HG03064 (cell line): ENCODE data around the gene CADM1.

Source experiments
- ATAC-seq: cut with Tn5 transposase; IDR thresholded peaks from one replicate; pipeline ENCODE4 v1.9.1; 2021; ENCODE audit warnings: low read depth; ENCODE audit not compliant: unreplicated experiment

Gene CADM1

DNA sequence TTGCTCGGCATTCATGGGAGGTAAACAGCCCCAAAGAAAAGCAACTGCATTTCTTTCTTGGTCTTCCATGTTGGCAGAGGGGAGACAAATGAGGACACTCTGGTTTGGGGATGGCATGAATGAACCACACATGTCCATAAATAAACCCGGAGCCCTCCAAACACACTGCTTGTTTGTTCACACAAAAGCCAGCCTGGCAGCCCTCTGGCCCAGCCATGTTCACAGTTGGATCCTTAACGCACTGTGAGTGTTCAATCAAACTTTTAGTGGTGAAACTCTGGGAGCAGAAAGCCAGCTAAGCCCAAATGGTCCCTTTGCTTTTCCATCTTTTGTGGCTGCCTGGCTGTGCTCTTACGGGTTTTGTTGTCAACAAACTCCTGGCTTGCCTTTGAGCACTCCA lies 336.8 kb downstream of the CADM1 start:
- no peak for ATAC-seq

DNA sequence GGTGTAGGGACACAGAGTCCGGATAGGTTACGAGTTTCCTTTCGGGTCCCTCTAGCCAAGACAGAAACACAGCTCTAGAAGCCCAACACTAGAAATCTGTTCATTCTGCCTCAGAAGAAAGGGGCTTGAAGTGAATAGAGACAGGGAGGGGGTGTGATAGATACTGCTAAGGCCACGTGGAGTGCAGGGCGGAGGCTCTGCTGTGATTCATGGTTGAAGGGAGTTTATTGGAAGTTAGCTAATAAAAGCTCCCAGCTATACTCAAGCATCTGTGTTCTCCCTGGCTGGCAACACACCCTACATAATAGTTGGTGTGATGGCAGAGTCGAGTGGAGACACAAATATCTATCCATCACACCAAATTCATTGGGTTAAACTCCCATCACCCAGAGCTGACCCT lies 337.4 kb downstream of the CADM1 start:
- no peak for ATAC-seq

DNA sequence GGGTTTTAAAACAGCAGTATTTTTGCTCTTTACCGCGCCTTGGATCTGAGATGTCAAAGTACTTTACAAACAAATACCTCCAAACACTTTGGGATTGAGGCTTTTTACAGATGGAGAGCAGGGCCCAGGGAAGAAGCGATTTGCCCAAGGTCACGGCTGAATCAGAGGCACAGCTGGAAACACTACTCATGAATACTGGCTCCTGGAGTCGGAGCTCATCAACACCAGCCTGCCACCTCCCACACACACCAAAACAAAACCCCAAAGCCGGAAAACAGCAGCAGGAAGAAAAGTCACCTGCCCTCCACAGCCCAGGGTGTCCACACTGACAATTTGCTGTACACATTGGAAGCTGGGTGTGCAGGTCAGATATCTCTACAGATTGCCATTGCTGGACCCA lies 339.4 kb downstream of the CADM1 start:
- no peak for ATAC-seq

DNA sequence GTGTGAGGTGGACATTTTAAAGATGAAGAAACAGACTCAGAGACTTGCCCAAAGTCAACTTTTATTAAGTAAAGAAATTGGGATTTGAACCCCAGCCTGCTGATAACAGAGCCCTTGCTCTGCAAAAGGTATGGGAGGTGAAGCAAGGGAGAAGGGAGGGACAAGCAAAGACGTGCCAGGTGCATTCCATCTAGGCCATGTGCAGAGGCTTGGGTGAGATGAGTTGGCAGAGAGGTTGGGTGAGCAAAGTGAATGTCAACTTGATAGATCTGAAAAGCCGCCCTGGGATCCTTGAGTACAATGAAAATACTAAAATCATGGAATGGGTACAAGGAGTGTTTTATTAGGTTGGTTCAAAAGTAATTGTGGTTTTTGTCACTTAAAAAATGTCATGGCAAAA lies 341.3 kb downstream of the CADM1 start:
- no peak for ATAC-seq

DNA sequence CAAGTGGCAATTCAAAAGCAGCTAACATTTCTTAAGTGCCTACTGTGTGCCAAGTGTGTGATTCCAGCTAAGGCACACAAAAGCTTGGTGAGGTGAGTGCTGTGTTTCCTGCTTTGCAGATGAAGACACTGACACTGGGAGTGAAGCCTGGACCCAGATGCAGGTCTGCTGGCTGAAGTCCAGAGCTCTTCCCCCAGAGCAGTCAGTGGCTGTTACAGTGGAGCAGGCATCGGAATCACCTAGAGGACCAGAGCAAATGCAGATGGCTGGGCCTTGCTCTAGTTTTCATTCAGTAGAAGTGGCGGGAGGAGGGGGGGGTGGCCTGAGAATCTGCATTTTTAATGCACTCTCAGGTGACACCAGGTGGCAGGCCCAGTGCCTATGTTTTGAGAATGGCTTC lies 342.3 kb downstream of the CADM1 start:
- ATAC-seq: no peak

DNA sequence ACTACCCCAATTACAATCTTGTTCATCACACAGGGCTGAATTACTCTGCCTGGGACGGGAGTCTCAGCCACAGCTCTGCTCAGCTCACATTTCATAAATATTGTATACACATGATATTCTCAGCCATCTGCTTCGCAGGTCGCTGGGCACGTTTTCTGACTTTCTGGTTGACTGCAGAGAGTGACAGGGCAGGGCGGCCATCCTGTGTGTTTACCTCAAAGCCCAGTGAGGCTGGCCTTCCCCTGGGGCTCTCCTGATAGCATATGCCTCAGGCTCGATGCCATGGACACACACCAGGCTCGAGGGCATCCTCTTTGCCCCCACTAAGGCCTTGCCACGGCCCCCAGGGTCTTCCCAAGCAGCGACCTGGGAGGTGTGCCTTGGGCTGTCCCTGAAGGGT lies 345.0 kb downstream of the CADM1 start:
- no peak for ATAC-seq

DNA sequence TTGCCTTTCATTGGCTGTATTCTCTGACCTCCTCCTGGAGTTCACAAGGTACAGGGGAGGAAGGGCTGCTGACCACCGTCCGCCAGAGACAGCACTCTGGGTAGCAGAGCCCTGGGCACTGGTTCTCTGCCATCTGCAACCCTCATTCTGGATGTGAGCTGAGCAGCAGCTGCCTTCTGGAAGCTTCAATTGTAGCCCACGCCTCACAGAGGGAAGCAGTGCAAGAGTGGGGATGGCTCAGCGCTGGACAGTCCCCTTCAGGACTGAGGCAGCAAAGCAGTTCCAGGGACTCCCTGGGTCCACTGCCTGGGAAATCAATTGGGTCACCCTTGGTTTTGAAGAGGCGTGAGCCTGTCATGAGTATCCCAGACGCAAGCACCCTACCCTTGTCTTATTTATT lies 346.2 kb downstream of the CADM1 start:
- ATAC-seq: no peak

DNA sequence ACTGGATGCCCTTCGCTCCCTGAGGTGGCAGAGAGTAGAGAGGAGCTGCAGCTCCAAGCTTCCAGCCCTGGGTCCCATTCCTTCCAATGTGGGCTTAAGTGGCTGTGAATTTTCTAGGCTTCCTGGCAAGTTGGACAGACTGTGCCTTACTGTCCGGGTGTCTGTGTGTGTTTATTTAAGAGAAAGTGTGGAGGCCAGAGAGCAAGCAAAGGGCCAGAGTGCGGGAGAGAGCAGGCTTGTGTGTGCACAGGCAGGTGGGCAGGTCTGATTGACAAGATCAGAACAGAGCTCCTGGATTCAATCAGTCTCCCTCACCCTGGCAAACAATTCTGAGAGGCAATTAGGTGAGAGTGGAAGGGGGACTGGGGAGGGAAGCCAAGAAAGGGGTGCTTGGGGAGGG lies 347.0 kb downstream of the CADM1 start:
- ATAC-seq: no peak

DNA sequence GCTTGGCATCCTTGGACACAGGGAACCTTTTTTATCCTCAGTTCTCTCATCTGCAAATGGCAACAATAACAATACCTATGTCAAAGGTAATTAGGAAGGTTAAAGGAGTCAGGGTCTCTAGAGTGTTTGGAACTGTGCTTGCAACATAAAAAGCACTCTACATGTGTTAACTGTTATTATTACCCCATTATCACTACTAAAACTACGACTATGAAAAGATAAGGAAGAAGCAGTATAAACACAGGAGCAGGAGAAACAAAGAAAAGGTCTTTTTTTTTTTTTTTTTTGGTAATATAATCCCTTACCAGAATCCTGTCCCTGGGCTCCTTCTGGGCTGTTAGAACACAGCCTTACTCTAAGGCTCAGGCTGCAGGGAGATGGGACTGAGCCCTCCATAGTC lies 348.2 kb downstream of the CADM1 start:
- ATAC-seq: no peak

DNA sequence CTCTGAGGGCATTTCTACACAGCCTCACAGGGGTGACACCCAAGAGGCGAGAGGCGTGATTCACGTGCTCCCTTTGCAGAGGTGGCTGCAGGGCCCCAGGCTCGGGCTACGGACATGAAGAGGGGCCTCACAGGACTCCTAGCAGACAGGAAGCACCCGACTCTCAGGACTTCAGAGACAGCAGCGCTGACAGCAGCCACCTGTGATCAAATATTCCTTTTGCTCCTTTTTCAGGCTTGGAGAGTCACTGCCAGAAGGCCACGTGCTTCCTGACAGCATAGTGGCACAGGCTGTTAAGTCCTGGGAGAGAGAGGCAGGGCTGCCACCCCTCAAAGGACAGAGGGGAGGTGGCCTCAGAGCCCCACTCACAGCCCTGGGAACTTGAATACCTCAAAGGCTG lies 348.9 kb downstream of the CADM1 start:
- ATAC-seq: no peak

DNA sequence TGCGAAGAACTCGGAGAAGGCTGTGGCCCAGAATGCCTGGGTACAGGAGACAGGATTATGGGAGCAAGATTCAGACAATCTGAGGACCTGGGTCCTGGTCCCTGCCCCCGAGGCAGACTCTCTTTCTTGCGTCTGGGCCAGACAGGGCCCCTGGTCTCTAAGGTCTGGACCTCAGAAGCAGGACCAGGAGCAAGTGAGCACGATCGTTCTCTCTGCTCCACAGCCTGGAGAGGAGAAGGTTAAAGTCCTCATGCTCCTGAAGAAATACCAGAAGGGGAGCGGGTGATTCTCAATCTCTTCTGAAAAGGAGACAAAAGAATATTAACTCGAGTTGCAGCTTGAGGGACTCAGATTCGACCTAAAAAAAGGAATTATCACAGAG lies 349.9 kb downstream of the CADM1 start:
- no peak for ATAC-seq

DNA sequence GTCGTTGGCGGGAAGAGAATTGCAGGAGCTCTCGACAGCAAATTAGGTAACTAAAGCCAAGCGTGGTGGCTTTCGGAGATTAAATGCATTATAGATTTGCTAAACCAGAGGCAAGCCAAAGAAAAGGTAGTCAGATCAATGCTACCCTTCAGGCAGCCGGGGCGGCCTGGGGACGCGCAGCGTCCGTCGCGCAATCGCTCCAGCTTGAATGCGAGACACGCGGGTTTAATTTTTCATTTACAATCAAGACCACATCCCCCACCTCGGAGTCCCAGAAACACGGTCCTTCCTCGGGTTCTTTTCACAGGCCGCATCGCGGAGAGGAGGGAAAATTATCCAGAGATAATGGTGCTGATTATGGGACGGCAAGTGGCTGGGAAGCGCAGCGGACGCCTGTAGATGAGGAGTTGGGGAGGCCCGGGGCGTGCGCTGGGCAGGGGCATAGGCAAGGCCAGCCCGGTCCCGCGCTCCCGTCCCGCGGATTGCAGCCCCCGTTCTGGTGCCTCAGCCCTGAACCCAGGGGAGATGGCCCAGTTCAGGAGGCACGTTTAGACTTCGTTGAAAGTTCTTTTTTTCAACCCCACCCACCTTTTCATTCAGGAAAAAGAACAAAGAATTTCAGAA lies 350.4 kb downstream of the CADM1 start:
- ATAC-seq: no peak

DNA sequence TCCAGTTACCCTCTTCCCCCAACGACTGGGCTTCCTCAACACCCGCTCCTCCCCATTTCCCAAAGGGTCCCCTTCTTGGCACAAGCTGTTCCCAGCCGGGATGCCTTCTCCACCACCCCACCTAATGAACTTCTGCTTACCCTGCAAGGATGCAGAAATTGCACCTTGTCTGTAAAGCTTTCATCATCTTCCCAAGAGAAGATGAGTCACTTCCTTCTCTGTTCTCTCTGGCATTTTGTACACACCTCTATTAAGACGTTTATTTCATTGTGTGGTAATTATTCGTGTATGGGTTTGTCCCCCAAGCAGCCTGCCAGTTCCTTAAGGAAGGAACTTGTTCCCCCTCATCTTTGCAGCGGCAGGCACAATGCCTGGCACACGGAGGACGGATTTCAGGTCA lies 351.1 kb downstream of the CADM1 start:
- no peak for ATAC-seq

DNA sequence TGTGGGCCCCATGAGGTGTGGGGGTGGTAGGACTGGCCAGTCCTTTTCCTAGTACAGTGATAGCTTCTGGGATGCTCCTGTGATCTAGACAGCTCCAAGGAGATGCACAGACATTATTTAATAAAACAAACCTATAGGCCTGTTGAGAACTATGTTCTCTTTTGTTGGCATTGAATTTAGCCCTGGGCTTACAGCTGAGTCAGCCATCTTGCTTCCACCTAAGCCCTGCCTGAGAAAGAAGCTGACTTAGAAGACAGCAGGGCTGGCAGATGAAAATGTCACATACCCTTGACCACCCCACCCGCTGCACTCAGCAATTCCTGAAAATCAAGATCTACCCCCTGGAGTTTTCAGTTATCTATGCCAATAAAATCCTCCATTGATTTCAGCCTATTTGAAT lies 353.2 kb downstream of the CADM1 start:
- no peak for ATAC-seq

DNA sequence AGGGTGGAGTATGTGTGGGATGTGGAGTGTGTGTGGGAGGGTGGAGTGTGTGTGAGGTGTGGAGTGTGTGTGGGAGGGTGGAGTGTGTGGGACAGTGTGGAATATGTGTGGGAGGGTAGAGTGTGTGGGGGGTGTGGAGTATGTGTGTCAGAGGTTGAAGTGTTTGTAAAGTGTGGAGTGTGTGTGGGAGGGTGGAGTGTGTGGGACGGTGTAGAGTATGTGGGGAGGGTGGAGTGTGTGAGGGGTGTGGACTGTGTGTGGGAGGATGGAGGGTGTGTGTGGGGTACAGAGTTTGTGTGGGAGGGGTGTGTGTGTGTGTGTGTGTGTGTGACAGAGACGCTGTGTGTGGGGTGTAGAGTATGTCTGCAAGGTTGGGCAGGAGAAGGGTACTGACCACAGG lies 355.5 kb downstream of the CADM1 start:
- ATAC-seq: no peak

DNA sequence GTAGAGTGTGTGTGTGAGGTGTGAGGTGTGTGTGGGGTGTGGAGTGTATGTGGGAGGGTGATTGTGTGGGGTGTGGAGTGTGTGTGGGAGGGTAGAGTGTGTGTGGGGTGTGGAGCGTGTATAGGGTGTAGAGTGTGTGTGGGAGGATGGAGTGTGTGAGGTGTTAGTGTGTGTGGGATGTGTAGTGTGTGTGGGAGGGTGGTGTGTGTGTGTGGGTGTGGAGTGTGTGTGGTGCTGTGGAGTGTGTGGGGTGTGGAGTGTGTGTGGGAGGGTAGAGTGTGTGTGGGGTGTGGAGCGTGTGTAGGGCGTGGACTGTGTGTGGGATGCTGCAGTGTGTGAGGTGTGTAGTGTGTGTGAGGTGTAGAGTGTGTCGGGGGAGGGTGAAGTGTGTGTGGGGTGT lies 356.1 kb downstream of the CADM1 start:
- ATAC-seq: no peak

DNA sequence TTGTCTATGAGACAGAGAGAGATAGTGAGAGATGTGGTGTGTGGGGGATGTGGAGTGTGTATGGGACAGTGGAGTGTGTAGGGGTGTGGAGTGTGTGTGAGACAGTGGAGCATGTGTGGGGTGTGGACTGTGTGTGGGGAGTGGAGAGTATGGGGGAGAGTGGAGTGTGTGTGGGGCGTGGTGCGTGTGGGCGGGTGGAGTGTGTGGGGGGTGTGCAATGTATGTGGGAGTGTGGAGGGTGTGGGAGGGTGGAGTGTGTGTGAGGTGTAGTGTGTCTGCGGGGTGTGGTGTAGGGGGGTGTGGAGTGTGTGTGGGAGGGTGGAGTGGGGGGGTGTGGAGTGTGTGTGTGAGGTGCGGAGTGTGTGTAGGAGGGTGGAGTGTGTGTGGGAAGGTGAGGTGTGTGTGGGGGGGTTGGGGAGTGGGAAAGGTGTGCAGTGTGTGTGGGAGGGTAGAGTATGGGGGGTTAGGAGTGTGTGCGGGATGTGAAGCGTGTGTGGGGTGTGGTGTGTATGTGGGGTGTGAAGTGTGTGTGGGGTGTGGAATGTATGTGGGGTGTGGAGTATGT lies 356.9 kb downstream of the CADM1 start:
- ATAC-seq: no peak

DNA sequence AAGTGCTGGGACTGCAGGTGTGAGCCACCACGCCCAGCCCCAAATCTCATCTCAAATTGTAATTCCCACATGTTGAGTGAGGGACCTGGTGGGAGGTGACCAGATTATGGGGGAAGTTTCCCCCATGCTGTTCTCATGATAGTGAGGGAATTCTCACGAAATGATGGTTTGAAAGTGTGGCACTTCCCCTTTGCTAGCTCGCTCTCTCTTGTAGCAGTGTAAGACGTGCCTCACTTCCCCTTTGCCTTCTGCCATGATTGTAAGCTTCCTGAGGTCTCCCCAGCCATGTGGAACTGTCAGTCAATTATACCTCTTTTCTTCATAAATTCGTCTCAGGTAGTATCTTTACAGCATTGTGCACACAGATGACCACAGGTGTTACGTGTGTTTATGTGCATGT lies 357.8 kb downstream of the CADM1 start:
- ATAC-seq: no peak

DNA sequence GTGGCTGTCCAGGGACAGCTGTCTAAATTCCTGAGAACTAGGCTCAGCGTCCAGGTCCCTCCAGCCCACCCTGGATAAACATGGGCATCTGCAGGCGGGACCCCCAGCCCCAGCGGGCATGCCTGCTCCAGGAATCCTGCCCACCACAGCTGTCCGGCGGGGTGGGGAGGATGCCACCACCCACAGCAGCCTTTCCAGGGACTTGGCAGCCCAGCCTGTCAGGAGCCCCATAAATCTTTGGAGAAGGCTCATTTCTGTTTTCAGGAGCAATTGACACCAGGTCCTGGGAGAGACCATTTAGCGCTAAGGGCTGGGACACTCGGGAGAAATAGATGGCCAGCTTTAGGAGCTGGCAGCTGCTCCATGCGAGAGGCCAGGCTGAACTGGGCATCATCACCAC lies 358.9 kb downstream of the CADM1 start:
- ATAC-seq: no peak

DNA sequence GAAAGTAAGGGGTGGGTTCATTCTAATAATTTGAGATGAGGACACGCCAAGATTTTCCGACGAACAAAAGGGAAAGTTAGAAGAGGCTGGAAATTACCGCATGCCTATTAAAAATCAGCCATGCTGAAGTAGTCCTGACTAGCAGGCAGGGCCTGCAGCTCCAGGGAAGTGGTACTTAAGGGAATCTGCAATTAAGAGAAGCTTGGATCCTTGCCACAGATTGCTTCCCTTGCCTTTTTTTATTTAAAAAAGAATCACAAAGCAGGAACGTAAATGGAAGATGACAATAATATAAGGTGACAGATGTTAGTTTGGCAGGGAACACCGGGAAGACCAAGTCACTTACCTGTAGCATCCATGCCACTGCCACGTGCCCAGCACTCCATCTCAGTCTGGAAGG lies 359.3 kb downstream of the CADM1 start:
- ATAC-seq: no peak

DNA sequence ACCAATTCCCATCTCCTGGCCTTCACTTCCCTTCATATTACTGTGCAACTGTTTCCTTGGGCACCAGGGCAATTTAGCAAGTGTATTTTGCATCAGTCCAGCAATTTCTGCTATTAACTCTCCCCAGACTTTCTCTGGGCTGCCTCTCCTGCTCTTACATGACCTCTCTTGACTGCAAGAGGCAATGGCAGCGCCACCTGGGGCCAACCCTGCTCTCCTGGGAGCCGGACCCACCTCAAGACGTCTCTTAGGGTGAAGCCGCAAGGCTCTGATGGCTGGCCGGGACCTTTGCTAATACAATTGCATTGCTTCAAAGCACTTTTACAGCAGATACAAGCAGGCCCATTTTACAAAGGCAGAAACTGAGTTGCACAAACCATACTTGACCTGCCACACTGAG lies 360.2 kb downstream of the CADM1 start:
- ATAC-seq: no peak

DNA sequence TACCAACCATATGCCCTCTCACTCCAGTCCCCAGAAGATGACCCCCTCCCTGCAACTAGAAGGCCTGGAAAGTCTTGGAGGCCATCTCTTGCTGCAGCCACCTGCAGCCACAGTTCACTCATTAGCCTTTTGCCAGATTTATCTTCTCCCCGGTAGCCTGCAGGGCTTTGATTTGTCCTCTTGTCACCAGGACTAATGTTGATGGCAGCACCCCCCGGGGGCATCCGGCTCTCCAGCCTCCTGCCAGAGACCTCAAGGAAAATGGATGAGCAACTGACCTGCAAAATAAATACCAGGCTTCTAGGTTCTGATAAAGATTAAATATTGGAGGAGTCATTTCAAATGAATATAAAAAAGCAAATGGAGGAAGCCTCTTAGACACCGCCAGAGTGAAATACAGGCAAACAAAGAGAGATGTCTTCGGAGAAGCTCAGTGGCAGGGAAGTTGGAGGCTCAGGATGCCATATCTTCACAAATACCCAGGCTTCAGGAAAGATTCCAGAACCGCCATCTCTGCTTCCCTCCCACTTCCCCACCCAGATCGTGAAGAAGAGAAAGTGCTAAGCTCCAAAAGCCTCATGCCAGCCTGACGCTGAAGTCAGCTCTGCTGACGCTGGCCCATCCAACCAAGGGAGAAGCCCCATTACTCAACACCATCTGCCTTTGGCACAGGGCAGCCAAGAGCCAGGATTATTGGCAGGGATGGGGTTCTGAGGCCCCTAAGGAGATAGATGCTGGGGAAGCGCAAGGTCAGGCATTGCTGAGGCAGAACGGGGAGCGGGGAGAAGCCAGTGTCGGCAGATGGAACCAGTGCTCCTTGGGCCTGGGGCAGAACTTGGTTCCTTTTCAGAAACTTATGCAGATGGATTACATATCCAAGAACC lies 362.7 kb downstream of the CADM1 start:
- ATAC-seq: no peak
